ENCODE measurements around the gene FBXO15.
A peak's percentile ranks its signal among the peaks of the same experiment; 100 is the strongest.

DNA sequence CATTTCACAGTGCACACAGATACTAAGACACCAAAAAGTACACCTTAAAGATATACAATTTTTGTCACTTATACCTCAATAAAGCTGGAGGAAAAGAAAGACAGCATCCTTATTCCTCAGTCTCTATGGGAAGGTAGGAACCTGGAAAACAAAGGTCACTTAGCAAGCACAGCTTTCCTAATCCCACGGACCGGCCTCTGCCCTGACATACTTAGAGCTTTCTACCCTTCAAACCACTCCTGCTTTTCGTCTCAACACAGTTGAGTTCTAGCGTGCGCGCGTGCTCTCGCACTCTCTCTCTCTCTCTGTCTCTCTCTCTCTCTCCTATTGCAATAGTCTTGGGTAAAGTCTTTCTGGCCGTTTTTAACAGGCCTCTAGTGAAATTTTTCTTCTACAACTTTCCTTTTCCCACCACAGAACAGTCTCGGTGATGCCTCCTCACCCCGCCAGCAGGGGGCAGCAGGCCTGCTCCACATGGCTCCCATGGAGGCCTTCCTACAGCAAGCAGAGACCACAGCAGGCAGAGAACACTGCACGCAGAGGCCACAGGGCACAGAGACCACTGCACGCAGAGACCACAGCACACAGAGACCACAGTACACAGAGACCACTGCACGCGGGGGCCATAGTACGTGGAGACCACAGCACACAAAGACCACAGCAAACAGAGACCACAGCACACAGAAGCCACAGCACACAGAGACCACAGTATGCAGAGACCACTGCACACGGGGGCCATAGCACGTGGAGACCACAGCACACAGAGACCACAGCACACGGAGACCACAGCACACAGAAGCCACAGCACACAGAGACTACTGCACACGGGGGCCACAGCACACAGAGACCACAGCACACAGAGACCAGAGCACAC is 106.9 kb downstream of the FBXO15 start:
- TF ChIP-seq ZFX (IDR thresholded peaks at IDR 0.05) = no peak
- TF ChIP-seq, protein P1, sequence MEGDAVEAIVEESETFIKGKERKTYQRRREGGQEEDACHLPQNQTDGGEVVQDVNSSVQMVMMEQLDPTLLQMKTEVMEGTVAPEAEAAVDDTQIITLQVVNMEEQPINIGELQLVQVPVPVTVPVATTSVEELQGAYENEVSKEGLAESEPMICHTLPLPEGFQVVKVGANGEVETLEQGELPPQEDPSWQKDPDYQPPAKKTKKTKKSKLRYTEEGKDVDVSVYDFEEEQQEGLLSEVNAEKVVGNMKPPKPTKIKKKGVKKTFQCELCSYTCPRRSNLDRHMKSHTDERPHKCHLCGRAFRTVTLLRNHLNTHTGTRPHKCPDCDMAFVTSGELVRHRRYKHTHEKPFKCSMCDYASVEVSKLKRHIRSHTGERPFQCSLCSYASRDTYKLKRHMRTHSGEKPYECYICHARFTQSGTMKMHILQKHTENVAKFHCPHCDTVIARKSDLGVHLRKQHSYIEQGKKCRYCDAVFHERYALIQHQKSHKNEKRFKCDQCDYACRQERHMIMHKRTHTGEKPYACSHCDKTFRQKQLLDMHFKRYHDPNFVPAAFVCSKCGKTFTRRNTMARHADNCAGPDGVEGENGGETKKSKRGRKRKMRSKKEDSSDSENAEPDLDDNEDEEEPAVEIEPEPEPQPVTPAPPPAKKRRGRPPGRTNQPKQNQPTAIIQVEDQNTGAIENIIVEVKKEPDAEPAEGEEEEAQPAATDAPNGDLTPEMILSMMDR (conservative IDR thresholded peaks at IDR 0.05) = peak; percentile 74
